IPS-18a (cell line): Measurements from ENCODE around the gene TRAPPC14.

Experiments used
- H3K27ac ChIP-seq: one replicate; pipeline ENCODE4 v1.5.1; 2013; ENCODE audit warnings: low read length
- H3K27me3 ChIP-seq: one replicate; pipeline ENCODE4 v1.6.1; 2013; ENCODE audit warnings: mild to moderate bottlenecking, low read length; ENCODE audit not compliant: control insufficient read depth, insufficient read depth
- H3K36me3 ChIP-seq: one replicate; pipeline ENCODE4 v1.6.1; 2013; ENCODE audit warnings: low read depth, low read length; ENCODE audit not compliant: control insufficient read depth
- H3K4me1 ChIP-seq: one replicate; pipeline ENCODE4 v1.6.1; 2013; ENCODE audit warnings: low read depth, low read length; ENCODE audit not compliant: control insufficient read depth
- H3K4me3 ChIP-seq: one replicate; pipeline ENCODE4 v1.5.1; 2013; ENCODE audit warnings: low read length
- H3K9ac ChIP-seq: one replicate; pipeline ENCODE4 v1.6.1; 2013; ENCODE audit warnings: mild to moderate bottlenecking, low read length, moderate library complexity
- H3K9me3 ChIP-seq: one replicate; pipeline ENCODE4 v1.6.1; 2013; ENCODE audit warnings: low read depth, low read length; ENCODE audit not compliant: control insufficient read depth

TRAPPC14 gene

GRCh38 chr7:100118388-100119071 lies 40.0 kb downstream of the TRAPPC14 start:
- Histone ChIP-seq H3K27me3 (no peaks in the 10 kb centered on the region), H3K4me3 (peak overlapping the region; percentile 85), H3K9ac (peak overlapping the region; percentile 83), H3K4me1 (peaks cover 6% of the 10 kb centered on the region), H3K36me3 (peaks cover 3% of the 10 kb centered on the region), H3K27ac (peak overlapping the region; percentile 83), H3K9me3 (no peaks in the 10 kb centered on the region)

- Histone ChIP-seq H3K27me3 (no peaks in the 10 kb centered on the region), H3K27ac (no peak overlapping the region), H3K36me3 (peaks cover 19% of the 10 kb centered on the region), H3K4me1 (no peaks in the 10 kb centered on the region), H3K9me3 (no peaks in the 10 kb centered on the region), H3K4me3 (no peak overlapping the region), H3K9ac (no peak overlapping the region)
Observed at GRCh38 chr7:100115026-100115425, 43.5 kb downstream of the TRAPPC14 start.

GRCh38 chr7:100111914-100112313 lies 46.6 kb downstream of the TRAPPC14 start:
- H3K36me3 ChIP-seq: peaks cover 40% of the 10 kb centered on the region

GRCh38 chr7:100111156-100111555 lies 47.4 kb downstream of the TRAPPC14 start:
- Histone ChIP-seq H3K9ac (no peak overlapping the region), H3K9me3 (no peaks in the 10 kb centered on the region), H3K4me1 (no peaks in the 10 kb centered on the region), H3K27me3 (no peaks in the 10 kb centered on the region), H3K36me3 (peaks cover 44% of the 10 kb centered on the region), H3K27ac (no peak overlapping the region), H3K4me3 (no peak overlapping the region)

More at GRCh38 chr7:100111914-100112313, 46.6 kb downstream of the TRAPPC14 start:
- Histone ChIP-seq H3K9me3 (no peaks in the 10 kb centered on the region), H3K27me3 (no peaks in the 10 kb centered on the region), H3K4me1 (no peaks in the 10 kb centered on the region), H3K27ac (no peak overlapping the region), H3K4me3 (no peak overlapping the region), H3K9ac (no peak overlapping the region)

- Histone ChIP-seq H3K4me3 (no peak overlapping the region), H3K36me3 (peaks cover 56% of the 10 kb centered on the region), H3K9me3 (no peaks in the 10 kb centered on the region)
Observed at GRCh38 chr7:100109521-100110163, 48.9 kb downstream of the TRAPPC14 start.

GRCh38 chr7:100107890-100108289 lies 50.6 kb downstream of the TRAPPC14 start:
- Histone ChIP-seq H3K4me1 (no peaks in the 10 kb centered on the region), H3K27me3 (no peaks in the 10 kb centered on the region), H3K36me3 (peaks cover 53% of the 10 kb centered on the region), H3K4me3 (no peak overlapping the region), H3K9me3 (no peaks in the 10 kb centered on the region), H3K27ac (no peak overlapping the region), H3K9ac (no peak overlapping the region)

More at GRCh38 chr7:100109521-100110163, 48.9 kb downstream of the TRAPPC14 start:
- Histone ChIP-seq H3K4me1 (no peaks in the 10 kb centered on the region), H3K27ac (no peak overlapping the region), H3K27me3 (no peaks in the 10 kb centered on the region), H3K9ac (no peak overlapping the region)

GRCh38 chr7:100107125-100107737 lies 51.3 kb downstream of the TRAPPC14 start:
- peaks cover 5% of the 10 kb centered on the region for H3K4me1 ChIP-seq
- H3K9ac ChIP-seq: no peak overlapping the region
- H3K36me3 ChIP-seq: peaks cover 53% of the 10 kb centered on the region
- H3K27ac ChIP-seq: no peak overlapping the region
- H3K9me3 ChIP-seq: no peaks in the 10 kb centered on the region
- no peaks in the 10 kb centered on the region for H3K27me3 ChIP-seq
- H3K4me3 ChIP-seq: no peak overlapping the region

- Histone ChIP-seq H3K36me3 (peaks cover 47% of the 10 kb centered on the region), H3K4me1 (peaks cover 5% of the 10 kb centered on the region), H3K9me3 (no peaks in the 10 kb centered on the region), H3K27ac (no peak overlapping the region), H3K4me3 (no peak overlapping the region), H3K27me3 (no peaks in the 10 kb centered on the region), H3K9ac (no peak overlapping the region)
Observed at GRCh38 chr7:100106633-100107032, 51.9 kb downstream of the TRAPPC14 start.

GRCh38 chr7:100105534-100105933 lies 53.0 kb downstream of the TRAPPC14 start:
- Histone ChIP-seq H3K4me1 (peaks cover 5% of the 10 kb centered on the region), H3K9ac (no peak overlapping the region), H3K36me3 (peaks cover 38% of the 10 kb centered on the region), H3K4me3 (no peak overlapping the region), H3K27ac (no peak overlapping the region), H3K27me3 (no peaks in the 10 kb centered on the region), H3K9me3 (no peaks in the 10 kb centered on the region)
